Measurements from ENCODE around the gene RIOK1.
"Not testable (repeated sequence)": the region's sequence is repeated elsewhere in the genome, so short reads cannot be mapped to it uniquely, and the experiment has no call there.

RIOK1 gene

GRCh38 chr6:7389451-7390225, at the start of gene RIOK1, which contains the start of gene CAGE1:
Gene RIOK1, plus strand, starts transcription at chr6:7389808. Its CDS starts 195 bp downstream, at chr6:7390003.
Gene CAGE1, minus strand, starts transcription at chr6:7389742. Its CDS starts 2,569 bp downstream, at chr6:7387173.
- peak; percentile 92 for DNase-seq (ENCODE audit: low spot score)

GRCh38 chr6:7341271-7341670, 48.3 kb upstream of the RIOK1 start:
- DNase-seq (ENCODE audit: low spot score): no peak

- DNase-seq (ENCODE audit: low spot score): no peak
Observed at GRCh38 chr6:7341989-7342742, 47.4 kb upstream of the RIOK1 start.

GRCh38 chr6:7343546-7344475, 45.8 kb upstream of the RIOK1 start:
- no peak for DNase-seq (ENCODE audit: low spot score)

- DNase-seq (ENCODE audit: low spot score): not testable (repeated sequence)
Observed at GRCh38 chr6:7344773-7345450, 44.7 kb upstream of the RIOK1 start.

GRCh38 chr6:7347551-7347997, 42.0 kb upstream of the RIOK1 start:
- DNase-seq (ENCODE audit: low spot score): not testable (repeated sequence)

- DNase-seq (ENCODE audit: low spot score): not testable (repeated sequence)
Observed at GRCh38 chr6:7350591-7350990, 39.0 kb upstream of the RIOK1 start.

- DNase-seq (ENCODE audit: low spot score): not testable (repeated sequence)
Observed at GRCh38 chr6:7351916-7352315, 37.7 kb upstream of the RIOK1 start.

GRCh38 chr6:7367408-7367807, 22.2 kb upstream of the RIOK1 start:
- no peak for DNase-seq (ENCODE audit: low spot score)

- no peak for DNase-seq (ENCODE audit: low spot score)
Observed at GRCh38 chr6:7373739-7374138, 15.9 kb upstream of the RIOK1 start.

GRCh38 chr6:7377961-7378360, 11.6 kb upstream of the RIOK1 start:
- no peak for DNase-seq (ENCODE audit: low spot score)

- no peak for DNase-seq (ENCODE audit: low spot score)
Observed at GRCh38 chr6:7378740-7379139, 10.9 kb upstream of the RIOK1 start.

GRCh38 chr6:7381092-7381491, 8.5 kb upstream of the RIOK1 start:
- no peak for DNase-seq (ENCODE audit: low spot score)

GRCh38 chr6:7389162-7389450, 502 bp upstream of the RIOK1 start:
- DNase-seq (ENCODE audit: low spot score): no peak

- DNase-seq (ENCODE audit: low spot score): no peak
Observed at GRCh38 chr6:7390226-7390878, 744 bp downstream of the RIOK1 start.

- no peak for DNase-seq (ENCODE audit: low spot score)
Observed at GRCh38 chr6:7391151-7391550, 1.5 kb downstream of the RIOK1 start.

- no peak for DNase-seq (ENCODE audit: low spot score)
Observed at GRCh38 chr6:7392402-7392801, 2.8 kb downstream of the RIOK1 start.

- no peak for DNase-seq (ENCODE audit: low spot score)
Observed at GRCh38 chr6:7401075-7401474, 11.5 kb downstream of the RIOK1 start.

- peak; percentile 14 for DNase-seq (ENCODE audit: low spot score)
Observed at GRCh38 chr6:7402716-7403115, 13.1 kb downstream of the RIOK1 start.

- DNase-seq (ENCODE audit: low spot score): no peak
Observed at GRCh38 chr6:7404546-7404945, 14.9 kb downstream of the RIOK1 start.

- no peak for DNase-seq (ENCODE audit: low spot score)
Observed at GRCh38 chr6:7406743-7407142, 17.1 kb downstream of the RIOK1 start.

All from globus pallidus (tissue), 1 donor.